GM04504 (cell line): ENCODE measurements around the gene DGKB.
"Not testable (repeated sequence)": the region's sequence is repeated elsewhere in the genome, so short reads cannot be mapped to it uniquely, and the experiment has no call there.

Experiments
- DNase-seq: peaks from one replicate; pipeline ENCODE4 v3.0.0-alpha.2; 2012; ENCODE audit warnings: low read depth

DGKB gene

DNA sequence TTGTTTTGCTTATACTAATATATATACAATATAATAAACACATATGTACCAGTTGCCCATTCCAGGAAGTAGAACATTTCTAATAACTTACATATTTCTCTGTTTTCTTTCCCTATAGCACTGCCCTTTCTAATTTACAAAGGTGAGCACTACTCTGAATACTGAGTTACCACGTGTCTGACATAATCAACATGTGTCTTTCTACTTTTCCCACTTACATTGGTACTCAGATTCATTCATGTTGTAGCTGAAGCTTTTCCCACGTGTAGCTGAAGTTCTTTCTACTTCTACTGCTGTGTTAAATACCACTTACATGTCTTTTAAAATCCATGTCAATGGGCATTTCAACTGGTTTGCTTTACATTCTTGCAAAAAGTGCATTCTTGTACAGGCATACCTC is 317.3 kb downstream of the DGKB start:
- no peak for DNase-seq

DNA sequence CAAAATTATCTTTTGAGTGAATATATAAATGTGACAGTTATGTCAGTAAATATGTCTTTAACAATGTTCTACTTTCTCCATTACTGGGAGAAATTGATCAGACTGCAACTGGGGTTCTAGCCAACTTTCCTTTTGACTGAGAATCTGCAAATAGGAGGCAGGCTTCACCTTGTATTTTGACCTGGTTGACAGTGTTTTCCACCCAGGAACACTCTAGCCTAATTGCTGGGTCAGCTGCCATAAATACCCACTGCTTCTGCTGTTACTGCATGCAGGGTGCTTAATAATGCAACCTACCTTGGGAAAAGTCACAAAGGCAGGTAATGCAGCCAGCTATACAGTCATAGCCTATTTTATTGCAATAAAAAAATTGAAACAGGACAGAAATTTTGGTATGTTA is 319.0 kb downstream of the DGKB start:
- DNase-seq, result no peak

DNA sequence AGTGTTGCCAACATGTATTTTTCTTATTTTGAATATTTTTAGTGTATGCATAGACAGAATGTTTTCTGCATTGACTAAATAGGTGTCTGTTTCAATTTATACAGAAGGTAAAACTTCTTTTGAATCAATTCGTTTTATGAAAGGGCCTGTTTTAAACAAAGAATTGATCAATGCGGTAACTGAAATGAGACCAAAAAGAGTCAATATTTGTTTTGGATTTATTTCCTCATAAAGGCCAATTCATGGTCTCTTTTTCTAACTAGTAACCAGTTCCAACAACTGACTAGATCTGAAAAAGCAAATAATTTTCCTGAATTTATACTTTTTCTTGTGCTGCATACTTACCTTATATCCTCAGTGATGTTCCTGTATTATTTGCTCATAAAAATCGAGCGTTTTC is 320.5 kb downstream of the DGKB start:
- no peak for DNase-seq

DNA sequence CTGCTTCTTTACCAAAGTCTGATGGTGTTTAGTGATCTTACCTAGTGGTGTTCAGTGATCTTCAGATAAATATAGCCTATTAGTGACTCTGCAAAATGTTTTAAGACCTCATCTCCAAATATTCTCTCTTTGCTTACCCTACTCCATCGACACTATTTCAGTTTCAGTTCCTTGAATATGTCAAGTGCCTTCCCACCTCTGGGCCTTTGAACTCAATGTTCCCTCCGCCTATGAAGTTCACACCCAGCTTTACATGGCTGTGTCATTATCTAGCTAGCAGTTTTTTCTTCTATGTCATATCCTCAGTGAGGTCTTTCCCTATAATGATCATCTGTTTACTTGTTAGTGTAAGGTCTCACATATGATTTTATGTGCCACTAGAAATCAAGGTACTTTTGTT is 322.6 kb downstream of the DGKB start:
- no peak for DNase-seq

DNA sequence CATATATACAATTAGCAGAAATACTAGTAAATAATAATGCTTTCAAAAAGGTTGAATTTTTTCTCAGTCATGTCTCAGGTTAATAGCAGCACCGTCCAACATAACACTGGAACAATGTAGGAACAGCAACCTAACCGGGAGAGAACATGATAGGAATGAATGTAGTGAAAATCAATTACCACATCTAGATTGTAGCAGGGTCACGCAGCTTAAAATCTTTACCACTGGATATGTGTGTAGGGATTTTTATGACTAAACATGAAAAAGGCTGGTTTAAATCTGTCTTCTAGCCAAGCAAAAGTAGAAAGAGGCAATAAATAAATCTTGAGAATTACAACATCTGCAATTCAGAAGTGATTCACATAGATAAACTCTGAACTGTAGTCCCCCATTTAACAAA is 326.0 kb downstream of the DGKB start:
- peak; percentile 4 for DNase-seq

DNA sequence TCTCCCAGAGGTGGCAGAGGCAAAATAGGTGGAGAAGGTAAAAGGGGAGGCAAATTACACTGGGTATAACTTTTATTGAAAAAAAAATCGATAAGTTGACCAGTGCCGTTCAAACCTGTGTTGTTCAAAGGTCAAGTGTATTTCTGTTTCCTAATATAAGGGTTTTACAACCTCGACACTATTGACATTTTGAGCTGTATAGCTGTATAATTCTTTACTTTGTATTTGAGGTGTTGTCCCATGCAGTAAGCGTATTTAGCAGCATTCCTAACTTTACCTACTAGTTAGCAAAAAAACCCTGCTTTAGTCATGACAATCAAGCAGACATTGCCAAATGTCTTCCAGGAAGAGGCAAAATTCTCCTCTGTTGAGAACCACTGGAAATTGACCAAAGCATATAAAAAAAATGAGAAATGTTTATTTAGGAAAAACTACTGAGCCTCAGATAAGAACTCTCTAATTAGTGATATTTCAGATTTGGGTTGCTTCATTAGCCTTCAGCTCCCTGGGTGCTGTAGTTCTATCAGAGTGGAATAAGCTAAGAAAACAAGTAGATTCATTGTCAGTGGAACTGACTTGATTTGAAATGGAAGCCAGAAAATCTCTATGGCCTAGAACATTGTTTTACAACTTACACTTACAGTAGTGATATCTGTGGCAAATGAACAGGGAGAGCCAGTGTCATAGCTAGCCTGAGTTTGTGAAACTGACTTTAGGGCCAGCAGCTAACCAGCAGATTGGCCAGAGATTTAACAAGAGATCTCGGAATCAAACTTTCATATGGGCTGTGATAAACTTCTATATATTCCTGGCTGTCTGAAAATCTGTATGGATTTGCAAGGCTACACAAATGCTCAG is 331.6 kb downstream of the DGKB start:
- DNase-seq, result no peak

DNA sequence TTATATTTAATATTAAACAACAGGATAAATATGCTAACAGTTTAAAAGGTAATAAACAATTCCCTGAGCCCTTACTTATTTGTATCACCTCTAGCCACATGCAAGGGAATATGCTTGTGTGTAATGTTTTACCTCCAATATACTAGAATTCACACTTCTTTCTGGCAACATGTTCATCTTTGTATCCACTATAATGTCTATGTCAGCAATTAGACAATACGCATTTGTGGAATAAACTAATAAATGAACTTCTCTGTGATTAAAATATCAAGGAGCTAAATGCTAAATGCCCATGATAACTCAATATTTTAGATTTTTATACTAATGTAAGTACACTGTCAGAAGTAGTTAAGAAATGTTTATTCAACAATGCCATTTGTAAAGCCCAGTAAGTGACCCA is 350.5 kb downstream of the DGKB start:
- no peak for DNase-seq

DNA sequence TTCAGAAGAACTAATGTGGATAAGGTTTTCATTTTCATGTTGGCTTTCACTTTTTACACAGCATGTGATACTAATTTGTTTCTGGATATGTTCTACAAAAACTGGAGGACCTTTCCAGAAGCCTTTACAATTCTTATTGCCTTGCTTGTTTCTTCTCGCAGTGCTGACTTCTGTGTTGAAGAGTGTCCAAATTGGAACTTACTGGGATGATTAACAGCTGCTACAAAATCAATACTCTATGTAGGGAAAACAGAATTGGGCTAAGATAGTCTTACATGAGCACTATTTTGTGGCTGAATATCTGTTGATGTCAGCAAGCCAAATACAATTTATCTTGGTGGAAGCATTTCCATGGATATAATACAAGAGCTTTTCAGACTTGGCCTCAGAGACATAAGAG is 351.2 kb downstream of the DGKB start:
- no peak for DNase-seq

DNA sequence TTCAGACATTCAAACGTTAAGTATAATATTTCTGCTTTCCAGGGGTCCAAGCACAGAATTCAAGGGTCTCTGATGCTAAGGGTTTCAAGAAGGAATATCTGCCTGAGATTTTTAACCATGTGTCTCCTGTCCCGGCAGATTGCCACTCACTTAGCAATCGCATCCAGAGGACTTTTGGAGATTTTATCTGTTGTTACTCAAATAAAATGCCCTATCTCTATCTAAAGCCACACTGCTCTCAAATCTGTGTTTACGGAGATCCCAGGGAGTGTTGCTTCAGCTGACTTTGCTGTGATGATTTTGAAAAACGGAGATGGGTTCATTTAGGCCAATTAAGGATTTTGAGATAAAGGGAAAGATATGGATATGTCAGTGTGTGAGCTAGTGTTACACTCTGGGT is 359.9 kb downstream of the DGKB start:
- DNase-seq, result no peak

DNA sequence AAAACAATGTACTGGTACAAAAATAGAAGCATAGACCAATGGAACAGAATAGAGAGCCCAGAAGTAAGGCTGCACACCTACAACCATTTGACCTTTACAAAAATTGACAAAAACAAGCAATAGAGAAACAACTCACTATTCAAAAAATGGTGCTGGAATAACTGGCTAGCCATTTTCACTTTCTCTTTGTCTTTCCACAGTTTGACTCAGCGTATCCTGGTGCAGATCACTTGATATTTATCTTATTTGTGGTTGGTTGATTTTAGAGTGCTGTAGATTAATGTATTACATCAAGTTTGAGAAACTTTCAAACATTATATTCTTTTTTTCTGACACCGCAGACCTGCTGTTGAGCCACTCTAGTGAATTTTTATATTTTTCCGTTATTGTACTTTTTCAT is 381.4 kb downstream of the DGKB start:
- no peak for DNase-seq

DNA sequence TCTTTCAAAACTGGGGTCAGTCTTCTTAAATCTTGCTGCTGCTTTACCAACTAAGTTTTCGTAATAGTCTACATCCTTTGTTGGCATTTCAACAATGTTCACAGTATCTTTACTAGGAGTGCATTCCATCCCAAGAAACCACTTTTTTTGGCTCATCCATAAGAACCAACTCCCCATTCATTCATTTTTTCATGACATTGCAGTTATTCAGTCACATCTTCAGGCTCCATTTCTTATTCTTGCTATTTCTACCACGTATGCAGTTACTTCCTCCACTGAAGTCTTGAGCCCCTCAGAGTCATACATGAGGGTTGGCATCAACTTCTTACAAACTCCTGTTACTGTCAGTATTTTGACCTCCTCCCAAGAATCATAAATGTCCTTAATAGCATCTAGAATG is 392.3 kb downstream of the DGKB start:
- DNase-seq, result no peak

DNA sequence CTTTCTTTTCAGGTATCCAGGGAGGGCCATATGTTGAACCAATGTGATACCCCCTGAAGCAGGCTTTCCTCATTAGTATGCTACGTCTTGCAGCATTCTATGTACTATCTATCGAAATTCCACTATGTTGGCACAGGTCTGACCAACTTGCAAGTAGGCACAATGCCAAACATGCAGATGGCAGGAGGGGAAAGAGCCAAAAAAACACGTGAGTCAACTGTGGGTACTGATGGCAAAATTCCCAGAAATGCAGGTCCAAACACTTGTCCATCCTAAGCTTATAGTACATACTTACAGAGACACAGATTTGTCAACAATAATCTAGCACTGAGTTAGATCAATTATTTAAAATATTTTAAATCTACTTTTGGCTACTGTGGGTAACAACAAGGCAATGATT is 394.9 kb downstream of the DGKB start:
- DNase-seq, result no peak

DNA sequence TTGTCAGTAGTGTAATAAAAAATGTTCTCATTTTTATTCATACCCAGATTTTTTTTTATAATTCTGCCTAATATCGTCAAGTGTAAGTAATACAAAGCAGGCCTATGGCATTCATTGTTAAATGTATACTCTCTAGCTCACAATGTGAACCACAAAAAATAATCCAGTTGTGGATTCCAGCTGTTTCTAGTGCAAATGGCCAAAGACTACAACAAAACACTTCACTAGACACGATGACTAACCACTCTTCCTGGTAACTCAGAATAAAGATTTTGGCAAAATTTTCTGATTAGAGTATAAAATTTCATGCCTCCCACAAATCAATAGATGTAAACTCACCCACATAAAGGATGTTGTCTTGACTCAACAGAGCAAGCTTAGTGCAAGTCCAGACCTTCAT is 396.6 kb downstream of the DGKB start:
- no peak for DNase-seq

DNA sequence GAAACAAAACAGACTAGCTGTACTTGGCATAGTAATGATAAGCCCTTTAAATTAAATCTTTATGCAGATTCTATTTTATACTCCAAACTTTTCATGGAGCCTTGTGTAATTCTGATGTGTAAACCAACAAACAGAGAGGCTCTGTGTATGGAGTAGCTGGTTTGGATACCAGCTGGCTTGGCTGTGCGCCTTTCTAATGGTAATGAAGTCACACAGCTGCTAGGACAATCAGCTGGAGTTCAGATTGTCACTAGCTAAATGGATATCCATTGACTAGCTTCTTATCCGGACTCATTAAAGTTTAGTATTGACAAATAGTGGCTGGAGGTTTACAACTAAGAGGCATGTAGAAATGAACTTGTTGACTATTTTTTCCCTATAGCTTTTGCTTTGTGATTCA is 398.4 kb downstream of the DGKB start:
- no peak for DNase-seq

DNA sequence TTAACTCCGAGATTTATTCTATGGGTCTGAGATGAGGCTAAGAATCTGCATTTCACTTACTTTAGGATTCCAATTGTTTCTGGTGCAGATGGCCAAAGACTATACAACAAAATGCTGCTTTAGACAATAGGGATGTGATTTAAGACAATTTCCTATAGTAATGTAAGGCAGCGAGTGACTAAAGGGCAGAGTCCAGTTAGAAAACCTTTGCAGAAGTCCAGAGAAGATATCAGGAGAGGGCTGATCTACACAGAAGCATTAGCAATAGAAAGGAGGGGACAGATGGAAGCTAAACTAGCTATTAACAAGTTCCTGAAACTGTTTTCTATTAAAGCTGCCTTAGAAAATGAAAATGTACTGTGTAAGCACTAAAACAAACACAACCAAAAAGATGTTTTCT is 398.9 kb downstream of the DGKB start:
- DNase-seq, result no peak

DNA sequence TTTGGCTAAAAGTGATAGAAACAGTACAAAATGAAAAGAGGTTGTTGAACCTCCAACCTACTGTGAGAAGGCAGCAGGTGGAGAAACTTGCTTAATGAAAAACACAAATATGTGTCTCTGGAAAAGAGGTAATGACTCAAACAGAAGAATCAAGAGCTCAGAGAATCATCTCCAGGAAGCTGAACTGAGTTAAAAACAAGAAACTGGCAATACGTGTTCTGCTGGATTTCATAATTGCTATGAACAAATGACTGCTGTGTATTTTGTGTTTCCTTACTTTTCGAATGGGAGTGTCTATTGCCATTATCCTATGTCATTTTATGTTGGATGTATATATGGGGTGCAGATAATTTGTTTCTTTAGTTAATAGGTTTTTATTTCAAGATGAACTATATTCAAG is 401.1 kb downstream of the DGKB start:
- no peak for DNase-seq

DNA sequence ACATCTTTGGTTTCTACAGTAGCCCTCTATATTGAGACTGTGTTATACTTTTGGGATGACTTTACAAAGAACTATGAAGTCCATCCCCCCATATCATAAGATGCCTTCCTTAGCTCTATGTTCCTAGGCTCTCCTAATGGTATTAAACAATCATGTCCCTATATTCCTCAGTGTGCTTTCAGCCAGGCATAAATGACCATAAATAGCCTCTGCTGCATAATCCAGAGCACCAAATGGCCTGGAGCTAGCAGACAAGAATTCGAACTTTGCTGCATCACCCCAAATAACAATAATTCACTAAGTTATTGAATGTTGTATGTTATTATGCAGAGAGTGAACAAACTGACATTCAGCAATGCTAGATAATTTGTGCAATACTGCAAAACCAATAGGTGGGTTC is 405.2 kb downstream of the DGKB start:
- no peak for DNase-seq

DNA sequence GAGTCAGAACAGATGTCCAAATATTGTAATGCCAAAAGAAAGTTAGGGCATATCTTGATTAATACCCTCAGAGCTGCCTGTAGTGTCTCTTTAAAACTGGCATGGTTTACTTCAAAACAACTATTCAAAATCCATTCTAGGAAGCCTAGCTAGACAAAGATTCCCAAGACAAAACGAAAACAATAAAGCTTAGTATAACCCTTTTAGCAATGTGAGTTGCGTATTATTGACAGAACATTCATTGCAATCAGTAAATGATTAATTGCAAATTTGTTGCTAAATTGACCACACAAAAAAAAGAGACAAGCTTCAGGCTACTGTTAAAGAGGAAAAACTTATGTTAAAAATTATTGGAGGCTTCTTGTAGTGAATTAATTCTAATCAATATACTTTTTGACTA is 406.9 kb downstream of the DGKB start:
- no peak for DNase-seq

DNA sequence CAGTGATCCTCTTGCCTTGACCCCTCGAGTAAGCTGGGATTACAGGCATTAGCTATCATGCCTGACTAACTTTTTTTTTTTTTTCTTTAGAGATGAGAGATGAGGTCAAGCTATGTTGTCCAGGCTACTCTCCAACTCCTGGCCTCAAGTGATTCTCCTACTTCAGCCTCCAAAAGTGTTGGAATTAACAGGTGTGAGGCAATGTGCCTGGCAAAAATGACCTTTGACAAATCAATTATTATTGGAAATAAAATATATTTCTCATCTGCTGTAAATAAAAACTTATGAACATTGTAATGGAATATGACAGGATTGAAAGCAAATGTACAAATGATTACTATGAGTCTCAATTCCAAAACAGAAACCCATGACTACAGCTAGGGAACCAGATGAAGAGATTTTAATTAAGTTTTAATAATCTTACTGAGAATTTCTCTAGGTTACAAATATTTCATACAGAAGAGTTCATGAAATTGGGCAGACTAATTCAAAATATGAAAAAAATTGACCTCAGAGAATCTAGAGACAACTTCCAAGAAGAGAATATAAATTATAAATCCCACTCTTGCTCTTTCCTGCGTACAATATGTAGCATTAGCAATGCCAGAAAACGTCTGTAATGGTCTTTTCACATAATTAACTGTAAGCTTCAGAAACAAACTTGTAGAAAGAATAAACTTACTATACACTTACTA is 414.7 kb downstream of the DGKB start:
- no peak for DNase-seq

DNA sequence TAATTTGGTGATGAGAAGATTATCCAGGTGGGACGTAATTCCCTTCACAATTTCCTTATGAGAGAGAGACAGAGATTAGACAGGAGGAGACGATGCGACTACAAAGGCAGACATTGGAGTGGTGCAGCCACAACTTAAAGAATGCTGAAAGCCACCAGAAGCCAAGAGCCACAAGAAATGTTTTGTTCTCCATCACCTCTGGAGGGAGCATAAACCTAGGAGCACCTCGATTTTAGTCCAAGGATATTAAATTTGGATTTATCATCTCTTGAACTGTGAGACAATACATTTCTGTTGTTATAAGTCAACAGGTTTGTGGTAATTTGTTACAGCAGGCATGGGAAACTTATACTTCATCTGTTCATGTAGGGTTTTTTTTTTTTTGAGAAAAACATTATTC is 418.9 kb downstream of the DGKB start:
- no peak for DNase-seq

DNA sequence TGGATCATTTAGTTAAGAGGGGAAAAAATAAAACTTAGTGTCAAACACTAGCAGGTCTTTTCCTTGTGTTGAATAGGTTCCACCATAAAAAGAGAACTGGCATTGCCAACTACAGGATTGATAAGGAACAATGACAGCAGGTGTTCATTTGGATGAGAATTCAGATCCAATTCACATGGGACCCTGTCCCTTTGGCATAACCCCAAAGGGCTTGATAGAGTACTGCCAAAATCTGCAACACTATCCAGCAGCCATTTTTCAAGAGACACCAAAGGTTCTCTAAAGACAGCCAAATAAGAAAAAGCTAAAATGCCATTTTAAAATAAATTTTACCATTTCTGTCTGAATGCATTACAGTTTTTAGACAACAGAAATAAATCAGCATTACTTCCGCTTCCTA is 422.3 kb downstream of the DGKB start:
- DNase-seq, result no peak

DNA sequence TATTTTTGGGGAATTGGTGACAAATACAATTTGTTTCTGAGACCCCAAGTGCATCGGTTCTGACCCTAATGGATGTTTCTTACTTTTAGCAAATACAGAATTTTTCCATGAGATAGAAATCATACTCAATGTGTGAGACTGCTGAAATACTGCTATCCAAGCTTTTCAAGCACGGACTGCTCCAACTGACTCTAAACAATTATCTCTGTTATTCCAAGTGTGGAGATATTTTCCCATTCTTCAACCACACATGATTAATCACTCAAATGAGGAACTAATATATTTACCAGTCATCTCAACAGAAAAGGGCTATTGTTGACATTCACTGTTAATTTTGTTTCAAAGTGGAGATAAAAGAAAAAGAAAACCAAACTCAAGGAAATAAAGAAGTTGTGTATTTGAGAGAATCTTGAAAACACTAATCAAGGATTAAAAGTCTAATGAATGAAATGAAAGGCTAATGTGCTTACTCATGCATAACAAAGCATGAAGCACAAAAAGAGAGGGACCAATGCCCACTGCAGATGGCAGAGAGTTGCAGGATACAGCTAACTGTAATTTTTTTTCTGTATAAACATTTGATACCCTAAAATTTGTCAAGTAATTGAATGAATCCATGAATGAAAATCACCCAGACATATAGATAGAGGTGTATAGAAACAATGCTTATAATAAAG is 423.6 kb downstream of the DGKB start:
- no peak for DNase-seq

DNA sequence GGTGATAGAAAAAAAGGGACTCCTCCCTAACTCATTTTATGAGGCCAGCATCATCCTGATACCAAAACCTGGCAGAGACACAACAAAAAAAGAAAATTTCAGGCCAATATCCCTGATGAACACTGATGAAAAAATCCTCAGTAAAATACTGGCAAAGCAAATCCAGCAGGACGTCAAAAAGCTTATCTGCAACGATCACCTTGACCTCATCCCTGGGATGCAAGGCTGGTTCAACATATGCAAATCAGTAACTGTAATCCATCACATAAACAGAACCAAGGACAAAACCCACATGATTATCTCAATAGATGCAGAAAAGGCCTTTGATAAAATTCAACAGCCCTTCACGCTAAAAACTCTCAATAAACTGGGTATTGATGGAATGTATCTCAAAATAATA is 440.8 kb downstream of the DGKB start:
- DNase-seq, result not testable (repeated sequence)
